ENCODE measurements around the gene SETD3.
A peak's percentile ranks its signal among the peaks of the same experiment; 100 is the strongest.

The SETD3 gene

GRCh38 chr14:99522457-99522891 is 41.8 kb upstream of the SETD3 start:
- 0 out of 2 replicates have a peak, but pooled peaks have one; percentile 46 for TF ChIP-seq TAF1 (IDR thresholded peaks at IDR 0.05; ENCODE audit: borderline replicate concordance, insufficient read depth, low read length)
- no peak for TF ChIP-seq REST (IDR thresholded peaks at IDR 0.05; ENCODE audit: insufficient read depth in 1 of 2, low read depth in 2 of 2, low read length in 2 of 2)

GRCh38 chr14:99522025-99522401 is 41.4 kb upstream of the SETD3 start:
- TF ChIP-seq POLR2AphosphoS5 (IDR thresholded peaks at IDR 0.05; ENCODE audit: low read depth, low read length) (no peak), REST (IDR thresholded peaks at IDR 0.05; ENCODE audit: insufficient read depth in 1 of 2, low read depth in 2 of 2, low read length in 2 of 2) (no peak), SIN3A (IDR thresholded peaks at IDR 0.05; ENCODE audit: borderline replicate concordance, insufficient read depth, low read length) (no peak), FOXP2 (optimal IDR thresholded peaks at IDR 0.05; ENCODE audit: borderline replicate concordance, extremely low read depth, extremely low read length, insufficient read depth) (no peak), TAF1 (IDR thresholded peaks at IDR 0.05; ENCODE audit: borderline replicate concordance, insufficient read depth, low read length) (no peak)

GRCh38 chr14:99521176-99522024 is 40.7 kb upstream of the SETD3 start:
- TF ChIP-seq POLR2AphosphoS5 (IDR thresholded peaks at IDR 0.05; ENCODE audit: low read depth, low read length) (no peak), SIN3A (IDR thresholded peaks at IDR 0.05; ENCODE audit: borderline replicate concordance, insufficient read depth, low read length) (no peak), REST (IDR thresholded peaks at IDR 0.05; ENCODE audit: insufficient read depth in 1 of 2, low read depth in 2 of 2, low read length in 2 of 2) (no peak), FOXP2 (optimal IDR thresholded peaks at IDR 0.05; ENCODE audit: borderline replicate concordance, extremely low read depth, extremely low read length, insufficient read depth) (no peak), TAF1 (IDR thresholded peaks at IDR 0.05; ENCODE audit: borderline replicate concordance, insufficient read depth, low read length) (no peak)

GRCh38 chr14:99520571-99521081 is 40.0 kb upstream of the SETD3 start:
- TF ChIP-seq POLR2AphosphoS5 (IDR thresholded peaks at IDR 0.05; ENCODE audit: low read depth, low read length) (no peak), TAF1 (IDR thresholded peaks at IDR 0.05; ENCODE audit: borderline replicate concordance, insufficient read depth, low read length) (no peak), REST (IDR thresholded peaks at IDR 0.05; ENCODE audit: insufficient read depth in 1 of 2, low read depth in 2 of 2, low read length in 2 of 2) (no peak), SIN3A (IDR thresholded peaks at IDR 0.05; ENCODE audit: borderline replicate concordance, insufficient read depth, low read length) (no peak), FOXP2 (optimal IDR thresholded peaks at IDR 0.05; ENCODE audit: borderline replicate concordance, extremely low read depth, extremely low read length, insufficient read depth) (no peak)

Data from PFSK-1 (cell line).